Lower leg skin (tissue), 4 donors: ENCODE measurements around the gene KRTAP12-1. TPM values are rescaled to one million over a fixed set of nuclear protein-coding genes. Genes with fewer than 3 reads are reported as not detected.
A peak's percentile ranks its signal among the peaks of the same experiment; 100 is the strongest.

Experiments used
- DNase-seq, 2 donors: peaks; one replicate each; pipeline ENCODE4 v3.0.0-alpha.2; 2019; ENCODE audit warnings: low spot score in 2 of 2
- H3K4me3 ChIP-seq: fragments of 200-600 bp; sonication (generic); 2 replicates; pipeline ENCODE4 v1.5.1; 2017; ENCODE audit warnings: mild to moderate bottlenecking, low read depth; ENCODE audit not compliant: poor library complexity, severe bottlenecking
- CTCF ChIP-seq, 3 donors: fragments of 450-650 bp; IDR thresholded peaks; one replicate each; pipeline ENCODE4 v1.5.1; 2016; ENCODE audit warnings: antibody characterized with exemption in 3 of 3, mild to moderate bottlenecking in 3 of 3, moderate library complexity in 2 of 3
- POLR2A ChIP-seq, 2 donors: fragments of 450-650 bp; IDR thresholded peaks; one replicate each; pipeline ENCODE4 v1.6.1; 2016 to 2017; ENCODE audit warnings: antibody characterized with exemption in 2 of 2, mild to moderate bottlenecking in 1 of 2, moderate library complexity in 1 of 2
- WGBS, 2 donors: methylation state at CpG; one replicate each; pipeline ENCODE4 v1.1.5; 2018; 5-methylcytosine and 5-hydroxymethylcytosine counted together
- intact Hi-C: fragments of 100-400 bp; cut with DNase I; formaldehyde crosslinking; loops from one replicate; pipeline ENCODE4 v1.15.0; 2023; ENCODE audit warnings: low total_unique reads
- total RNA-seq, 4 donors: library from RNA; depleted of rRNA; stranded (reverse); fragments of >200 nt; gene quantifications; one replicate each; pipeline ENCODE4 v1.1.0, GENCODE V29; 2016

Gene KRTAP12-1
- total RNA-seq, 4 donors from 2014 or later, result 12.3 TPM; not detected in 3

GRCh38 chr21:44710294-44710665 is 28.3 kb upstream of the KRTAP12-1 start:
- TF ChIP-seq CTCF (IDR thresholded peaks at IDR 0.05), result no peak
- TF ChIP-seq POLR2A (IDR thresholded peaks at IDR 0.05), result no peak
- intact Hi-C loops, result no loop called here
- peak in 1 of 2 donors; percentile 63 for DNase-seq
- no peak overlapping the region for H3K4me3 ChIP-seq
- 2 to 3% methylated on average over 17 of the region's 17 CpGs for WGBS, 2 donors

- TF ChIP-seq CTCF (IDR thresholded peaks at IDR 0.05) (no peak), POLR2A (IDR thresholded peaks at IDR 0.05) (no peak)
- 1 to 3% methylated on average over 43 to 45 of the region's 45 CpGs for WGBS, 2 donors
- intact Hi-C loops, result no loop called here
- DNase-seq, result peak; percentile 28 to 82
- no peak overlapping the region for H3K4me3 ChIP-seq
Observed at GRCh38 chr21:44709426-44710293, 27.7 kb upstream of the KRTAP12-1 start.

GRCh38 chr21:44708866-44709425 is 27.0 kb upstream of the KRTAP12-1 start:
- DNase-seq, result peak in 1 of 2 donors; percentile 74
- WGBS, 2 donors, result 5 to 8% methylated on average over 19 to 25 of the region's 25 CpGs
- intact Hi-C loops, result no loop called here
- H3K4me3 ChIP-seq, result no peak overlapping the region
- TF ChIP-seq POLR2A (IDR thresholded peaks at IDR 0.05), result no peak
- TF ChIP-seq CTCF (IDR thresholded peaks at IDR 0.05), result no peak

- intact Hi-C loops, result no loop called here
- 8 to 25% methylated on average over 13 of the region's 13 CpGs for WGBS, 2 donors
- no peak for TF ChIP-seq CTCF (IDR thresholded peaks at IDR 0.05)
- no peak for TF ChIP-seq POLR2A (IDR thresholded peaks at IDR 0.05)
- peak in 1 of 2 donors; percentile 48 for DNase-seq
- no peak overlapping the region for H3K4me3 ChIP-seq
Observed at GRCh38 chr21:44708213-44708865, 26.4 kb upstream of the KRTAP12-1 start.

GRCh38 chr21:44706706-44707581 is 25.0 kb upstream of the KRTAP12-1 start:
- no peak for TF ChIP-seq CTCF (IDR thresholded peaks at IDR 0.05)
- no peak for TF ChIP-seq POLR2A (IDR thresholded peaks at IDR 0.05)
- intact Hi-C loops, result no loop called here
- no peak overlapping the region for H3K4me3 ChIP-seq
- 33 to 39% methylated on average over 35 to 43 of the region's 46 CpGs for WGBS, 2 donors
- DNase-seq, result peak in 1 of 2 donors; percentile 79
